Lung (tissue), 12 donors: Measurements from ENCODE around the gene PFDN1. TPM values are rescaled to one million over a fixed set of nuclear protein-coding genes. Genes with fewer than 3 reads are reported as not detected.

Experiments
- ATAC-seq: fragments of 200-7000 bp; cut with Tn5 transposase; one replicate; pipeline ENCODE4 v1.9.1; 2020; ENCODE audit warnings: moderate number of reproducible peaks; ENCODE audit not compliant: insufficient read depth, low FRiP score
- DNase-seq, 3 donors: peaks; one replicate each; pipeline ENCODE4 v3.0.0-alpha.2; 2013 to 2017
- H3K27ac ChIP-seq, 2 donors: one replicate each; pipeline ENCODE4 v1.5.1; 2013; ENCODE audit warnings: mild to moderate bottlenecking in 2 of 2, moderate library complexity in 2 of 2, control low read depth in 1 of 2, inconsistent platforms in 1 of 2, low read depth in 1 of 2, low read length in 1 of 2
- H3K27me3 ChIP-seq, 3 donors: one replicate each; pipeline ENCODE4 v1.5.1; 2013; ENCODE audit warnings: low read length in 2 of 3; ENCODE audit not compliant: control insufficient read depth in 3 of 3, insufficient read depth in 3 of 3
- H3K36me3 ChIP-seq, 4 donors: one replicate each; pipeline ENCODE4 v1.5.1; 2013; ENCODE audit warnings: low read length in 4 of 4, mild to moderate bottlenecking in 1 of 4, moderate library complexity in 1 of 4; ENCODE audit not compliant: control insufficient read depth in 4 of 4, insufficient read depth in 4 of 4
- H3K4me1 ChIP-seq, 5 donors: one replicate each; pipeline ENCODE4 v1.5.1; 2013; ENCODE audit warnings: low read length in 5 of 5, mild to moderate bottlenecking in 2 of 5, moderate library complexity in 1 of 5; ENCODE audit not compliant: control insufficient read depth in 5 of 5, insufficient read depth in 5 of 5
- H3K4me3 ChIP-seq: one replicate; pipeline ENCODE4 v1.5.1; 2013; ENCODE audit warnings: mild to moderate bottlenecking, control low read depth, moderate library complexity
- H3K9ac ChIP-seq, 2 donors: one replicate each; pipeline ENCODE4 v1.5.1; 2013; ENCODE audit warnings: low read length in 2 of 2, control low read depth in 1 of 2; ENCODE audit not compliant: insufficient read depth in 1 of 2
- H3K9me3 ChIP-seq, 4 donors: one replicate each; pipeline ENCODE4 v1.5.1; 2013; ENCODE audit warnings: low read length in 3 of 4, mild to moderate bottlenecking in 1 of 4, moderate library complexity in 1 of 4; ENCODE audit not compliant: control insufficient read depth in 4 of 4, insufficient read depth in 3 of 4
- WGBS, 2 donors: extraction: QIAGEN DNeasy Blood & Tissue Kit; methylation state at CpG; one replicate each; pipeline ENCODE4 v1.1.7; 2013; 5-methylcytosine and 5-hydroxymethylcytosine counted together
- polyA plus RNA-seq, 2 donors: library from polyadenylated mRNA; stranded (reverse); fragments of 200-250 nt; gene quantifications; one replicate each; pipeline ENCODE4 v1.2.1, GENCODE V29; 2013
- total RNA-seq, 2 donors: library from RNA; depleted of rRNA in 1 of 2; stranded (reverse); fragments of >200 nt in 1 of 2; gene quantifications; one replicate each; pipeline ENCODE4 v1.2.1, GENCODE V29; 2014 to 2021
- TF ChIP-seq, protein P1 (sequence below): IDR thresholded peaks from 2 replicates; pipeline ENCODE4 v1.5.1; 2012; ENCODE audit warnings: mild to moderate bottlenecking; ENCODE audit errors: control extremely low read depth, extremely low read depth
- donor health status: control.
- donor health status: control.
- donor health status: Bipolar disorder and iron deficiency.
- donor health status: healthy.
- donor health status: DM: yes; HTN: yes; CAD: no.

Gene PFDN1
- total and polyA plus RNA-seq, 4 donors = 42.0 to 108 (median 51.6) TPM

DNA sequence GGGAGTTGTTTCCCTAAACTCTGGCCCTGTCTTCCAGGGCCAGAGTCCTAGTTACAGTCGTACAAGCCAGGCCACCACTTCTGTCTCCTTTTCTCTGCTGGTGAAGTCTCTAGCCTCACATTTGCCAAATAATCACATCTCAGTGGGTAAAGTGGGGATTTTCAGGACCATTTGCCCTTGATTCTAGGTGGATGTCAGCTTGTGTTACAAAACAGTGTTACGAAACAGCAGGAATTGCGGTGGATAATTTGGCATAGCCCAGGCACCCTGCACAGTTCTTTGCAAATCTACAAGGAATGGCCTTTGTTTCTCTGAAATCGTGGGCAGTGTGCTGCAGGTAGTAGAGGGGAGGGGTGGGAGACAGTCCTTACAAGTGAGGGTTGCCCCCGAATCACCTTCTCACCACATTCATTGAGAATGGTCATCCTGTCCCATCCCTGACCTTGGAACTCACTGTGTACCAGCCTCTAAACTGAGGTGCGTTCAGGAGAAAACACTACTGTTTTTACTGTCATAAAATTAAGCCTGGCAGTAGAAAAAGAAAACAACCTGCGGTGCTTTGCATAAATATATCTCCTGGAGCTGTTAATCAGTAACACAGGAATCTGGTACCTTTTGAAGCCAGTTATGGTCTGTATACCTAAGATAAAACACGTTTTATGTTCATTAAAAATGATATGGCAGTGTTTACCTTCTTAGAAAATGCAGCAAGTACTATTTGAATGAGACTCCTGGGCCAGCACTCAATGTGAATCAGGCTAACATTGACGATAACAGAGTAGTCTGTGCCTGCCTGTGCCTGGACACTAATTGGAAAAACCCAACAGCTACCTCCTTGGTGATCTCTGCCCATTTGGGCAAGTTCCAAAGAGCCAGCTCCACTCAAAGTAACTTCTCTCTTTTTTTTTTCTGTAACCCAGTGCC is 83.6 kb downstream of the PFDN1 start:
- Histone ChIP-seq H3K9ac (no peak overlapping the region), H3K27ac (peak overlapping the region; percentile 46 to 93)

DNA sequence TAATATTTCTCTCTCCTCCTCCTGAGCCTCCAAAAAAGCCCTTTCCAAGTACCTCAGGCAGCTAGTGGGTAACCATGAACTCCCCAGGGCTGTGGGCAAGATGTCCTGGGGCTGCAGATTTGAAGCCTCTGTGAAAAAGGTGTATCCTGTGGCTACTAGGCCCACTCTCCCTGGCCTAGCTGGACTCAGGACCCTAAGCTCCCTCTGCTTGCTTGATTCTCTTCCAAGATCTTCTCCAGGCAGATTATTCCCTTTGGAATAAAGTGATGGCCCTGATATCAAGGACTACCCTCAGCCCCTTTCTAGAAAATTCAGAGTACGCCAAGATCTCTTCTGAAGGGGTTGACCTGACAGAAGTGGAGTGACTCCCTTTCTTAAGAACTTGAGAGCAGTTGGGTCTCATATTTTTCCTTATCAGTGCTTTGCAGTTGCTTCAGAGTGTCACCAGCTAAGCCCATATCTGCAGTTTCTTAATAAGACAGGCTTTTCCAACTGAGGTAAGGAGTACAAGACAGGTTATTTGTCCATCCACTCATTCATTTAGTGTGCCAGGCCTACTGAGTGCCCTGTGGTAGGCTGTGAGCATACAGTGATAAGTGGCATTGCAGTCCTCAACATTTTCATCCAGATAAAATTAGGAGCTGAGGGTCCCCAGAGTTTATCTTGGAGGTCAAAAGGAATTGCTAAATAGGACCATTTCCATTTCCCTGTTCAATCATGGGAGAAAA is 85.4 kb downstream of the PFDN1 start:
- no peak for DNase-seq
- ATAC-seq = no peak
- H3K4me3 ChIP-seq = no peak overlapping the region
- TF ChIP-seq, protein P1, sequence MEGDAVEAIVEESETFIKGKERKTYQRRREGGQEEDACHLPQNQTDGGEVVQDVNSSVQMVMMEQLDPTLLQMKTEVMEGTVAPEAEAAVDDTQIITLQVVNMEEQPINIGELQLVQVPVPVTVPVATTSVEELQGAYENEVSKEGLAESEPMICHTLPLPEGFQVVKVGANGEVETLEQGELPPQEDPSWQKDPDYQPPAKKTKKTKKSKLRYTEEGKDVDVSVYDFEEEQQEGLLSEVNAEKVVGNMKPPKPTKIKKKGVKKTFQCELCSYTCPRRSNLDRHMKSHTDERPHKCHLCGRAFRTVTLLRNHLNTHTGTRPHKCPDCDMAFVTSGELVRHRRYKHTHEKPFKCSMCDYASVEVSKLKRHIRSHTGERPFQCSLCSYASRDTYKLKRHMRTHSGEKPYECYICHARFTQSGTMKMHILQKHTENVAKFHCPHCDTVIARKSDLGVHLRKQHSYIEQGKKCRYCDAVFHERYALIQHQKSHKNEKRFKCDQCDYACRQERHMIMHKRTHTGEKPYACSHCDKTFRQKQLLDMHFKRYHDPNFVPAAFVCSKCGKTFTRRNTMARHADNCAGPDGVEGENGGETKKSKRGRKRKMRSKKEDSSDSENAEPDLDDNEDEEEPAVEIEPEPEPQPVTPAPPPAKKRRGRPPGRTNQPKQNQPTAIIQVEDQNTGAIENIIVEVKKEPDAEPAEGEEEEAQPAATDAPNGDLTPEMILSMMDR = no peak
- H3K36me3 ChIP-seq = no peaks in the 10 kb centered on the region
- H3K4me1 ChIP-seq = peaks cover 0 to 38% (median 6%) of the 10 kb centered on the region in 5 donors
- H3K9ac ChIP-seq = no peak overlapping the region
- H3K9me3 ChIP-seq = no peaks in the 10 kb centered on the region
- H3K27ac ChIP-seq = peak overlapping the region in 1 of 2 donors; percentile 37
- 73 to 80% methylated on average over 1 of the region's 1 CpG for WGBS, 2 donors
- H3K27me3 ChIP-seq = no peaks in the 10 kb centered on the region

More for the DNA sequence above, 83.6 kb downstream of the PFDN1 start:
- Histone ChIP-seq H3K27me3 (no peaks in the 10 kb centered on the region), H3K36me3 (no peaks in the 10 kb centered on the region), H3K4me1 (peaks cover 0 to 42% (median 6%) of the 10 kb centered on the region in 5 donors), H3K9me3 (no peaks in the 10 kb centered on the region), H3K4me3 (no peak overlapping the region)
- TF ChIP-seq, protein P1 = no peak
- ATAC-seq (no peak), DNase-seq (peak in 1 of 3 donors; percentile 50)
- WGBS, 2 donors = 68 to 84% methylated on average over 9 of the region's 9 CpGs

DNA sequence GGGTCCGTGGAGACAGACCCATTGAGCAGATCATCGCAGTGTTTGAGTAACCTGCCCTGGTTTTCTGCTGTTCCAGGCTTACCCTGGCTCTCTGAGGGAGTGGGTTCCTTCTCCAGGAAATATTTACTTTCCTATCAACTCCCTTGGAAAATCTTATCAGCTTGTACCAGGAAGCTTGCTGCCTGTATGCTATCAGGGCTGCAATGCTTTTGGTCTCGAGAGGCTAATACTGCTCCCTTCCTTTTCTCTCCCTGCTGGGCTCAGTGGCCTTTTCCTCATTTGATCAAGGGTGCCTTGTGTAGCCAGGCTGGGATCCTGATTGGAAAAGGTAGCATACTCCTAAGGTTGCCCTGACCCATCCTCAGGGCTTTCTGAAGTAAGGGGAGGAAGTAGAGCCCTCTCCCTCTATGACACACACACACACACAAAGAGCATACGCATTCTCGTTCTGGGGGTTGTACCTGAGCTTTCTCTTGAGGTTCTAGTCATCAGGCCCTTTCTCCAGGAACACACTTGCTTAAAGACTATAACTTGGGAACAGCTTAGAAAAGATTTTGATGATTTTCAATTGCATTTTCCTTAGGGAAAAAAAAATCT is 86.3 kb downstream of the PFDN1 start:
- 56 to 65% methylated on average over 5 of the region's 5 CpGs for WGBS, 2 donors
- ATAC-seq (no peak), DNase-seq (peak in 1 of 3 donors; percentile 16)
- no peaks in the 10 kb centered on the region for H3K36me3 ChIP-seq
- H3K9me3 ChIP-seq = no peaks in the 10 kb centered on the region
- no peaks in the 10 kb centered on the region for H3K27me3 ChIP-seq
- H3K4me3 ChIP-seq = no peak overlapping the region
- no peak overlapping the region for H3K9ac ChIP-seq
- TF ChIP-seq, protein P1 = no peak
- peak overlapping the region in 1 of 2 donors; percentile 3 for H3K27ac ChIP-seq
- peaks cover 0 to 35% (median 6%) of the 10 kb centered on the region in 5 donors for H3K4me1 ChIP-seq
